ENCODE results near the gene TNRC18. TPM values are rescaled to one million over a fixed set of nuclear protein-coding genes. Genes with fewer than 3 reads are reported as not detected.

Gene TNRC18
- total and polyA plus RNA-seq, 2 donors (not counting 1 experiment from before 2014, with no cell fraction given), result 17.8 to 75.0 TPM

- peaks cover 19 to 33% of the 10 kb centered on the region in 2 donors for H3K4me1 ChIP-seq (ENCODE audit: control insufficient read depth in 2 of 2, insufficient read depth in 2 of 2, low read length in 2 of 2)
- ChIA-PET CTCF (interaction anchor here (1.4 to 1.7 kb wide), 2 partner anchors 108 to 299 kb away, joined by 5 to 10 read pairs; no protein-coding TSS in a partner anchor), POLR2A (no interaction called here)
Observed at GRCh38 chr7:5395246-5395645, 28.4 kb downstream of the TNRC18 start.

More at GRCh38 chr7:5395246-5395645, 28.4 kb downstream of the TNRC18 start:
- Histone ChIP-seq H2AFZ (ENCODE audit: insufficient read depth, low read depth, low read length, poor library complexity, severe bottlenecking) (no peak overlapping the region), H4K20me1 (ENCODE audit: control insufficient read depth, insufficient read depth, low read length, poor library complexity, severe bottlenecking) (peaks cover 42% of the 10 kb centered on the region), H3K79me2 (ENCODE audit: control insufficient read depth, insufficient read depth, low read length) (peaks cover 54% of the 10 kb centered on the region), H3K4me3 (ENCODE audit: control extremely low read depth in 1 of 5, extremely low read depth in 1 of 5, insufficient read depth in 1 of 5, low read depth in 2 of 5, low read length in 4 of 5) (no peak overlapping the region), H3K36me3 (replicated peaks in 1 of 2; ENCODE audit: control extremely low read depth in 1 of 2, control insufficient read depth in 1 of 2, extremely low read depth in 1 of 2, insufficient read depth in 2 of 2, low read length in 1 of 2) (peaks cover 0 to 40% of the 10 kb centered on the region in 2 experiments), H3K4me2 (replicated peaks; ENCODE audit: low read depth, low read length, poor library complexity, severe bottlenecking) (peak overlapping the region; percentile 49), H3K9ac (ENCODE audit: low read length) (no peak overlapping the region), H3K27ac (ENCODE audit: low read length in 2 of 2) (no peak overlapping the region), H3K9me3 (ENCODE audit: control extremely low read depth in 1 of 3, control insufficient read depth in 2 of 3, insufficient read depth in 1 of 3, low read length in 2 of 3) (peaks cover 0 to 4% (median 0%) of the 10 kb centered on the region in 3 donors), H3K27me3 (replicated peaks in 1 of 4; ENCODE audit: control extremely low read depth in 1 of 4, control insufficient read depth in 3 of 4, insufficient read depth in 4 of 4, low read length in 3 of 4) (no peaks in the 10 kb centered on the region)
- H3K27me3 Mint-ChIP-seq, result no peaks in the 10 kb centered on the region
- DNase-seq (no peak), ATAC-seq (ENCODE audit: low read depth) (no peak)
- no peak overlapping the region for H3K27ac Mint-ChIP-seq
- H3K4me1 Mint-ChIP-seq, result peaks cover 27% of the 10 kb centered on the region
- H3K9me3 Mint-ChIP-seq (ENCODE audit: insufficient read depth), result no peaks in the 10 kb centered on the region
- TF ChIP-seq EZH2 (IDR thresholded peaks at IDR 0.05; ENCODE audit: borderline replicate concordance, insufficient read depth, low read depth, low read length, poor library complexity, severe bottlenecking) (no peak), CTCF (IDR thresholded peaks at IDR 0.05) (no peak)
- 77% methylated on average over 13 of the region's 15 CpGs for WGBS (ENCODE audit: insufficient coverage)
- intact Hi-C loops (cut with micrococcal nuclease), result loop anchor here (5.0 to 10.0 kb wide), 2 partner anchors 300 to 427 kb away; no protein-coding TSS in a partner anchor
- H3K4me3 Mint-ChIP-seq, result peak overlapping the region; percentile 59

Data from B cell (primary cell).